Measurements from ENCODE around the gene ACYP2.

ACYP2 gene

GRCh38 chr2:54139210-54139609, 23.8 kb downstream of the ACYP2 start:
- TF ChIP-seq CTCF (IDR thresholded peaks at IDR 0.05; ENCODE audit: borderline replicate concordance, control extremely low read depth, extremely low read depth, insufficient read depth, missing control alignments), result no peak
- in situ Hi-C loops (cut with MboI; ENCODE audit: low sequenced_read_pairs, unreplicated experiment), result no loop called here
- no peak for DNase-seq (ENCODE audit: low spot score)

- no peak for TF ChIP-seq CTCF (IDR thresholded peaks at IDR 0.05; ENCODE audit: borderline replicate concordance, control extremely low read depth, extremely low read depth, insufficient read depth, missing control alignments)
- in situ Hi-C loops (cut with MboI; ENCODE audit: low sequenced_read_pairs, unreplicated experiment), result no loop called here
- DNase-seq (ENCODE audit: low spot score), result no peak
Observed at GRCh38 chr2:54143780-54144179, 28.4 kb downstream of the ACYP2 start.

DNA sequence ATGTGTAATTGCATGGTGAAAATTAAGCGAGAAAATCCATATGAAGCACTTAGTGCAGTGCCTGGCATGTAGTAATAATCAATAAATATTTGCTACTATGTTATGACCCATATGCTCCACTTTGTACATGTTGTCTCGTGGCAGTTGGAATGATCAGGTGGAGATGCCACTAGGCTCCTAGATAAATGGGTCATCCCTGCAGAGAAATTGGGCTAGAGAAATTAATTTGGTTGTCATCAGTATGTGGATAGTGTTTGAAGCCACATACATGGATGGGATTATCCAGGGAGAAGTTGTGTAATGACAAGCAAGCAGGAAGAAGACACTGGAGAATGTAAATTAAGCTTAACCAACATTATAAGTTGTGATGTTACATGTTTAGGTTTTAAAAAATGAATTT, 33.0 kb downstream of the ACYP2 start:
- in situ Hi-C loops (cut with MboI; ENCODE audit: low sequenced_read_pairs, unreplicated experiment), result no loop called here
- DNase-seq (ENCODE audit: low spot score), result no peak
- no peak for TF ChIP-seq CTCF (IDR thresholded peaks at IDR 0.05; ENCODE audit: borderline replicate concordance, control extremely low read depth, extremely low read depth, insufficient read depth, missing control alignments)

- in situ Hi-C loops (cut with MboI; ENCODE audit: low sequenced_read_pairs, unreplicated experiment), result no loop called here
- no peak for TF ChIP-seq CTCF (IDR thresholded peaks at IDR 0.05; ENCODE audit: borderline replicate concordance, control extremely low read depth, extremely low read depth, insufficient read depth, missing control alignments)
- no peak for DNase-seq (ENCODE audit: low spot score)
Observed at GRCh38 chr2:54149638-54150441, 34.4 kb downstream of the ACYP2 start.

DNA sequence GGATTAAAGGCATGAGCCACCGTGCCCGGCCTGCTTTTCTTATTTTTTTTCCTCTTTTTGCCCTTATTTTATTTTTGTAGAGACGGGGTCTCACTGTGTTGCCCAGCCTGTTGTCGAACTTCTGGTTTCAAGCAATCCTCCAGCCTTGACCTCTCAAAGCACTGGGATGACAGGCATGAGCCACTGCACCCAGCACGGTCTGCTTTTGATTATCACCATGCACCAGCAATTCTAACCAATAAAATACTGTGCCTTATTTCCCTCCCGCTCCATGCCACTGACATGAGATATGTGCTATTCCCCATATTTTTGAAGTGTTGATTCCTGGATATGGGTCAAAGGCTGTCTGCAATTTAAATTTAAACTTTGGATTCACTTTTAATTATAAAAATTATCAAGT, 42.9 kb downstream of the ACYP2 start:
- in situ Hi-C loops (cut with MboI; ENCODE audit: low sequenced_read_pairs, unreplicated experiment), result no loop called here
- DNase-seq (ENCODE audit: low spot score), result no peak
- TF ChIP-seq CTCF (IDR thresholded peaks at IDR 0.05; ENCODE audit: borderline replicate concordance, control extremely low read depth, extremely low read depth, insufficient read depth, missing control alignments), result no peak

DNA sequence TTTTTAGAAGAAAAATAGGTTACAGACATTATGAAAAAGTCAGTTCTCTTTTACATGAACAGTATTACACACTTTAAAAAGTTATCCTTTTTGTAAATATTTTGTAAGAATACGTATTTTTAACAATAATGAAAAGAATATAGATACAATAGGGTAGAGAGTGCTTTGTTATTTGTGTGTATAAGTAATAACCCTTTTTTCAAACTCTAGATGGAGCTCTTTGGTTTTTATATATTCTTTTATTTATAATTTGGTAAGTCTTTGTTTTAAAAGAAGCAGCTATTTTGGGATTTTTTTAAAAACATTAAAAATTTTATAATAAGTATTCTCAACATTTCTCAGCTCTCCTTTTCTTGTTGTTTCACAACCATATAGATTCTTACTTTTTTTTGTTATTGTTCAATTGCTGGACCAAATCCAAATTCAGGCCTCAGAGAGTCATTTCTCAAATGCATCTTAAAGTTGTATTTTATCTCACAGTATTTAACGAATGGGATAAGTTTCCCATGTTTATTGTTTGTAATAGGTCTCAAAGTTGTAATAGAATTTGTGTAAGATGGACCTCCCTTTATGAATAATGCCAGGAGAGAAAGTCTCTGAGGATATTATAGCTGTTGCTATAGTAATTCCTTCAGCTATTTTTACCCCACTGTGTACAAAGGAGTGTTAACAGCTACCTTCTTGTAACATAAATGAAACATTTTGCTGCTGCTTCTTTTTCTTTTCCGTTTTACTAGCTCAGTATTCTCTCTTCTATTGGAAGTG, 46.4 kb downstream of the ACYP2 start:
- in situ Hi-C loops (cut with MboI; ENCODE audit: low sequenced_read_pairs, unreplicated experiment), result no loop called here
- no peak for DNase-seq (ENCODE audit: low spot score)
- no peak for TF ChIP-seq CTCF (IDR thresholded peaks at IDR 0.05; ENCODE audit: borderline replicate concordance, control extremely low read depth, extremely low read depth, insufficient read depth, missing control alignments)

All from GM13976 (cell line).